Small intestine (tissue), 7 donors: ENCODE data around the gene CD82. TPM values are rescaled to one million over a fixed set of nuclear protein-coding genes. Genes with fewer than 3 reads are reported as not detected.

ENCODE experiments used
- DNase-seq, 2 donors: peaks; one replicate each; pipeline versions ENCODE4 v3.0.0 to v3.0.0-alpha.2; 2013
- FAIRE-seq: peaks from 2 replicates; lab custom pipeline; 2012; peaks lifted over from hg19 to GRCh38; lab: Jason Lieb, UNC
- H3K27ac ChIP-seq, 3 donors: one replicate each; pipeline ENCODE4 v1.5.1; 2013; ENCODE audit warnings: low read length in 2 of 3, mild to moderate bottlenecking in 2 of 3, control low read depth in 1 of 3, inconsistent platforms in 1 of 3, low read depth in 1 of 3, moderate library complexity in 1 of 3
- H3K27me3 ChIP-seq, 3 donors: one replicate each; pipeline ENCODE4 v1.6.1; 2013; ENCODE audit warnings: low read length in 3 of 3, inconsistent platforms in 1 of 3; ENCODE audit not compliant: control insufficient read depth in 3 of 3, insufficient read depth in 3 of 3
- H3K36me3 ChIP-seq, 3 donors: one replicate each; pipeline ENCODE4 v1.6.1; 2013; ENCODE audit warnings: low read length in 3 of 3, inconsistent platforms in 1 of 3, low read depth in 1 of 3, mild to moderate bottlenecking in 1 of 3, moderate library complexity in 1 of 3; ENCODE audit not compliant: control insufficient read depth in 3 of 3, insufficient read depth in 2 of 3
- H3K4me1 ChIP-seq, 3 donors: one replicate each; pipeline ENCODE4 v1.6.1; 2013; ENCODE audit warnings: low read length in 2 of 3, inconsistent platforms in 1 of 3, low read depth in 1 of 3, mild to moderate bottlenecking in 1 of 3, moderate library complexity in 1 of 3; ENCODE audit not compliant: control insufficient read depth in 3 of 3, insufficient read depth in 2 of 3
- H3K4me3 ChIP-seq, 3 donors: one replicate each; pipeline ENCODE4 v1.5.1; 2013; ENCODE audit warnings: low read length in 3 of 3, control low read depth in 1 of 3, inconsistent platforms in 1 of 3, low read depth in 1 of 3, mild to moderate bottlenecking in 1 of 3, moderate library complexity in 1 of 3
- H3K9me3 ChIP-seq, 2 donors: one replicate each; pipeline ENCODE4 v1.6.1; 2013; ENCODE audit warnings: low read depth in 1 of 2, low read length in 1 of 2; ENCODE audit not compliant: control insufficient read depth in 2 of 2, insufficient read depth in 1 of 2
- WGBS, 3 donors: extraction: QIAGEN DNeasy Blood & Tissue Kit; methylation state at CpG; one replicate each; pipeline ENCODE4 v1.1.7; 2013; 5-methylcytosine and 5-hydroxymethylcytosine counted together
- polyA plus RNA-seq, 4 donors: library from polyadenylated mRNA; stranded (reverse) in 3 of 4; unstranded in 1 of 4; fragments of 200-250 nt in 3 of 4; fragments of 120-200 nt in 1 of 4; gene quantifications; one replicate each; pipeline versions ENCODE4 v1.2.1 to v1.2.3, GENCODE V29; 2013
- donor health status: healthy with polysubstance abuse.
- donor health status: control.
- donor health status: control.
- donor health status: Bipolar disorder and iron deficiency.
- donor health status: healthy.

Gene CD82
- polyA plus RNA-seq, 4 donors = 24.2 to 108 (median 69.9) TPM

GRCh38 chr11:44565953-44566949 lies 788 bp downstream of the CD82 start:
- peak overlapping the region; percentile 52 to 85 (median 79) for H3K4me3 ChIP-seq
- peaks cover 16 to 53% (median 16%) of the 10 kb centered on the region in 3 donors for H3K4me1 ChIP-seq
- 14 to 33% (median 21%) methylated on average over 17 of the region's 17 CpGs for WGBS, 3 donors
- FAIRE-seq (no peak), DNase-seq (peak in 1 of 2 donors; percentile 57)
- H3K9me3 ChIP-seq = no peaks in the 10 kb centered on the region
- peak overlapping the region; percentile 57 to 83 (median 73) for H3K27ac ChIP-seq
- peaks cover 0 to 32% (median 0%) of the 10 kb centered on the region in 3 donors for H3K36me3 ChIP-seq
- H3K27me3 ChIP-seq = no peaks in the 10 kb centered on the region

- DNase-seq = no peak
- H3K36me3 ChIP-seq = peaks cover 0 to 39% (median 0%) of the 10 kb centered on the region in 3 donors
- H3K9me3 ChIP-seq = no peaks in the 10 kb centered on the region
- WGBS, 3 donors = 69 to 84% (median 77%) methylated on average over 11 of the region's 11 CpGs
- peaks cover 16 to 58% (median 16%) of the 10 kb centered on the region in 3 donors for H3K4me1 ChIP-seq
- H3K27ac ChIP-seq = peak overlapping the region in 1 of 3 donors; percentile 10
- peak overlapping the region in 2 of 3 donors; percentile 79 to 85 for H3K4me3 ChIP-seq
- H3K27me3 ChIP-seq = no peaks in the 10 kb centered on the region
- FAIRE-seq = no peak
Observed at GRCh38 chr11:44566952-44567875, 1.8 kb downstream of the CD82 start.

- H3K27ac ChIP-seq = no peak overlapping the region
- H3K4me3 ChIP-seq = no peak overlapping the region
- FAIRE-seq (no peak), DNase-seq (no peak)
- H3K9me3 ChIP-seq = no peaks in the 10 kb centered on the region
- H3K4me1 ChIP-seq = peaks cover 16 to 58% (median 18%) of the 10 kb centered on the region in 3 donors
- no peaks in the 10 kb centered on the region for H3K27me3 ChIP-seq
- H3K36me3 ChIP-seq = peaks cover 0 to 44% (median 0%) of the 10 kb centered on the region in 3 donors
- WGBS, 3 donors = 87 to 93% (median 91%) methylated on average over 4 of the region's 4 CpGs
Observed at GRCh38 chr11:44567876-44568256, 2.4 kb downstream of the CD82 start.

- peaks cover 17 to 57% (median 19%) of the 10 kb centered on the region in 3 donors for H3K4me1 ChIP-seq
- no peaks in the 10 kb centered on the region for H3K9me3 ChIP-seq
- no peak for DNase-seq
- no peak overlapping the region for H3K4me3 ChIP-seq
- no peak for FAIRE-seq
- H3K27ac ChIP-seq = peak overlapping the region in 1 of 3 donors; percentile 85
- no peaks in the 10 kb centered on the region for H3K27me3 ChIP-seq
- 86 to 93% (median 93%) methylated on average over 4 of the region's 4 CpGs for WGBS, 3 donors
- peaks cover 0 to 46% (median 0%) of the 10 kb centered on the region in 3 donors for H3K36me3 ChIP-seq
Observed at GRCh38 chr11:44568331-44568657, 2.8 kb downstream of the CD82 start.

- FAIRE-seq (no peak), DNase-seq (peak; percentile 46)
- Histone ChIP-seq H3K27ac (peak overlapping the region; percentile 7 to 85 (median 36)), H3K4me1 (peaks cover 19 to 52% (median 23%) of the 10 kb centered on the region in 3 donors), H3K9me3 (no peaks in the 10 kb centered on the region), H3K36me3 (peaks cover 0 to 52% (median 0%) of the 10 kb centered on the region in 3 donors), H3K27me3 (no peaks in the 10 kb centered on the region), H3K4me3 (no peak overlapping the region)
- 35 to 54% (median 44%) methylated on average over 15 of the region's 15 CpGs for WGBS, 3 donors
Observed at GRCh38 chr11:44568658-44569473, 3.4 kb downstream of the CD82 start.

- WGBS, 3 donors = 86 to 95% (median 90%) methylated on average over 10 of the region's 10 CpGs
- Histone ChIP-seq H3K27ac (no peak overlapping the region), H3K36me3 (peaks cover 0 to 57% (median 0%) of the 10 kb centered on the region in 3 donors), H3K27me3 (no peaks in the 10 kb centered on the region), H3K9me3 (no peaks in the 10 kb centered on the region), H3K4me1 (peaks cover 19 to 54% (median 28%) of the 10 kb centered on the region in 3 donors), H3K4me3 (no peak overlapping the region)
- no peak for FAIRE-seq
- DNase-seq = no peak
Observed at GRCh38 chr11:44570411-44571155, 5.1 kb downstream of the CD82 start.

GRCh38 chr11:44571871-44572270 lies 6.4 kb downstream of the CD82 start:
- peaks cover 19 to 43% (median 27%) of the 10 kb centered on the region in 3 donors for H3K4me1 ChIP-seq
- no peak overlapping the region for H3K27ac ChIP-seq
- H3K27me3 ChIP-seq = no peaks in the 10 kb centered on the region
- WGBS, 3 donors = 48 to 70% (median 67%) methylated on average over 2 of the region's 2 CpGs
- no peaks in the 10 kb centered on the region for H3K9me3 ChIP-seq
- H3K4me3 ChIP-seq = no peak overlapping the region
- no peak for FAIRE-seq
- no peak for DNase-seq
- H3K36me3 ChIP-seq = peaks cover 0 to 66% (median 0%) of the 10 kb centered on the region in 3 donors
